A549 (cell line): ENCODE data around the gene PHKB.

Experiments used
- BHLHE40 ChIP-seq: IDR thresholded peaks from 2 replicates; pipeline ENCODE4 v1.6.1; 2012; ENCODE audit warnings: low read depth, low read length, inconsistent platforms
- CEBPB ChIP-seq, 2 experiments: fragments of >200 bp in 1 of 2; sonication (Bioruptor Twin) in 1 of 2; formaldehyde crosslinking in 1 of 2; IDR thresholded peaks; 2 replicates each; pipeline ENCODE4 v1.6.1; 2012 to 2016
- HOXB13 ChIP-seq: fragments of 250-450 bp; sonication (Bioruptor Pico); IDR thresholded peaks from 2 replicates; pipeline ENCODE4 v1.5.0; 2020; ENCODE audit warnings: low read depth, mild to moderate bottlenecking, moderate library complexity
- KDM1A ChIP-seq: fragments of 200-600 bp; sonication (generic); IDR thresholded peaks from 2 replicates; pipeline ENCODE4 v1.6.1; 2016; ENCODE audit warnings: low read depth, mild to moderate bottlenecking
- MAFK ChIP-seq: fragments of 450-650 bp; IDR thresholded peaks from 2 replicates; pipeline ENCODE4 v1.6.1; 2014; ENCODE audit not compliant: partially characterized antibody
- NR3C1 ChIP-seq: fragments of >200 bp; sonication (Bioruptor Twin); formaldehyde crosslinking; IDR thresholded peaks from 3 replicates; pipeline ENCODE4 v1.6.1; 2017
- POLR2A ChIP-seq: IDR thresholded peaks from 2 replicates; pipeline ENCODE4 v1.6.1; 2012; ENCODE audit warnings: mild to moderate bottlenecking, low read length
- RFX5 ChIP-seq: fragments of 450-650 bp; IDR thresholded peaks from 2 replicates; pipeline ENCODE4 v1.7.1; 2014; ENCODE audit warnings: antibody characterized with exemption, mild to moderate bottlenecking, moderate library complexity
- TP53 ChIP-seq: fragments of 250-450 bp; sonication (Bioruptor Pico); IDR thresholded peaks from 2 replicates; pipeline ENCODE4 v1.5.0; 2021; ENCODE audit warnings: mild to moderate bottlenecking, moderate library complexity
- TF ChIP-seq, protein P1 (sequence below): fragments of >200 bp; sonication (Bioruptor Twin); formaldehyde crosslinking; IDR thresholded peaks from 3 replicates; pipeline ENCODE4 v1.5.1; 2016
- TF ChIP-seq, protein P2 (sequence below): fragments of 200-600 bp; sonication (generic); IDR thresholded peaks from 2 replicates; pipeline ENCODE4 v1.6.1; 2016; ENCODE audit warnings: antibody characterized with exemption, mild to moderate bottlenecking, moderate library complexity

- TF ChIP-seq, protein P1, sequence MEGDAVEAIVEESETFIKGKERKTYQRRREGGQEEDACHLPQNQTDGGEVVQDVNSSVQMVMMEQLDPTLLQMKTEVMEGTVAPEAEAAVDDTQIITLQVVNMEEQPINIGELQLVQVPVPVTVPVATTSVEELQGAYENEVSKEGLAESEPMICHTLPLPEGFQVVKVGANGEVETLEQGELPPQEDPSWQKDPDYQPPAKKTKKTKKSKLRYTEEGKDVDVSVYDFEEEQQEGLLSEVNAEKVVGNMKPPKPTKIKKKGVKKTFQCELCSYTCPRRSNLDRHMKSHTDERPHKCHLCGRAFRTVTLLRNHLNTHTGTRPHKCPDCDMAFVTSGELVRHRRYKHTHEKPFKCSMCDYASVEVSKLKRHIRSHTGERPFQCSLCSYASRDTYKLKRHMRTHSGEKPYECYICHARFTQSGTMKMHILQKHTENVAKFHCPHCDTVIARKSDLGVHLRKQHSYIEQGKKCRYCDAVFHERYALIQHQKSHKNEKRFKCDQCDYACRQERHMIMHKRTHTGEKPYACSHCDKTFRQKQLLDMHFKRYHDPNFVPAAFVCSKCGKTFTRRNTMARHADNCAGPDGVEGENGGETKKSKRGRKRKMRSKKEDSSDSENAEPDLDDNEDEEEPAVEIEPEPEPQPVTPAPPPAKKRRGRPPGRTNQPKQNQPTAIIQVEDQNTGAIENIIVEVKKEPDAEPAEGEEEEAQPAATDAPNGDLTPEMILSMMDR: no peak
- TF ChIP-seq POLR2A (no peak), NR3C1 (no peak), RFX5 (no peak), KDM1A (no peak), CEBPB (IDR thresholded peaks at IDR 0.05) (no peak), BHLHE40 (no peak), HOXB13 (CRISPR knock-in tag) (no peak), MAFK (no peak), TP53 (CRISPR knock-in tag) (no peak)
- TF ChIP-seq, protein P2, sequence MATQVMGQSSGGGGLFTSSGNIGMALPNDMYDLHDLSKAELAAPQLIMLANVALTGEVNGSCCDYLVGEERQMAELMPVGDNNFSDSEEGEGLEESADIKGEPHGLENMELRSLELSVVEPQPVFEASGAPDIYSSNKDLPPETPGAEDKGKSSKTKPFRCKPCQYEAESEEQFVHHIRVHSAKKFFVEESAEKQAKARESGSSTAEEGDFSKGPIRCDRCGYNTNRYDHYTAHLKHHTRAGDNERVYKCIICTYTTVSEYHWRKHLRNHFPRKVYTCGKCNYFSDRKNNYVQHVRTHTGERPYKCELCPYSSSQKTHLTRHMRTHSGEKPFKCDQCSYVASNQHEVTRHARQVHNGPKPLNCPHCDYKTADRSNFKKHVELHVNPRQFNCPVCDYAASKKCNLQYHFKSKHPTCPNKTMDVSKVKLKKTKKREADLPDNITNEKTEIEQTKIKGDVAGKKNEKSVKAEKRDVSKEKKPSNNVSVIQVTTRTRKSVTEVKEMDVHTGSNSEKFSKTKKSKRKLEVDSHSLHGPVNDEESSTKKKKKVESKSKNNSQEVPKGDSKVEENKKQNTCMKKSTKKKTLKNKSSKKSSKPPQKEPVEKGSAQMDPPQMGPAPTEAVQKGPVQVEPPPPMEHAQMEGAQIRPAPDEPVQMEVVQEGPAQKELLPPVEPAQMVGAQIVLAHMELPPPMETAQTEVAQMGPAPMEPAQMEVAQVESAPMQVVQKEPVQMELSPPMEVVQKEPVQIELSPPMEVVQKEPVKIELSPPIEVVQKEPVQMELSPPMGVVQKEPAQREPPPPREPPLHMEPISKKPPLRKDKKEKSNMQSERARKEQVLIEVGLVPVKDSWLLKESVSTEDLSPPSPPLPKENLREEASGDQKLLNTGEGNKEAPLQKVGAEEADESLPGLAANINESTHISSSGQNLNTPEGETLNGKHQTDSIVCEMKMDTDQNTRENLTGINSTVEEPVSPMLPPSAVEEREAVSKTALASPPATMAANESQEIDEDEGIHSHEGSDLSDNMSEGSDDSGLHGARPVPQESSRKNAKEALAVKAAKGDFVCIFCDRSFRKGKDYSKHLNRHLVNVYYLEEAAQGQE: no peak
These were observed 129.3 kb downstream of the PHKB start for GRCh38 chr16:47590472-47590871.
